ENCODE results near the gene TREH.

DNA sequence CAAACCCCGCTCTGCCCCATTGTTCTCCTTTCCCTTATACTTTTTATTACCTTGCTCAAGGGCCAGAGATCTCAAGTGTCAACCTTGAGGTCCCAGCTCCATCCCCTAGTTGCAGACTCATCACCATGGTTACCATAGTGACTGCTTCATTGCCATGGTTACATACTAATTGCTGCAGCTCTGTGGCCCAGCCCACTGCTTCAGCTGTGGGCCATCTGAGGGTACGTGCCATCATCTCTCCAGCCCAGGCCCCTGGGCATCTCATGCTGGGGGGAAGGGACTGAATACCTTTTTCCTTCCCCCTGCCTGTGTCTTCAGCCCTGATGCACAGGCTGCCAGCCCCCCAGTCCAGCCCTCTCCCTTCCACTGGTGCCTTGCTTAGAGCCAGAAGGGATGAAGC, 22.2 kb downstream of the TREH start:
- no peak for TF ChIP-seq SAP30 (IDR thresholded peaks at IDR 0.05; ENCODE audit: insufficient read depth, insufficient replicate concordance, low read length)
- TF ChIP-seq SP1 (IDR thresholded peaks at IDR 0.05; ENCODE audit: low read depth, low read length): no peak
- TF ChIP-seq, protein P1, sequence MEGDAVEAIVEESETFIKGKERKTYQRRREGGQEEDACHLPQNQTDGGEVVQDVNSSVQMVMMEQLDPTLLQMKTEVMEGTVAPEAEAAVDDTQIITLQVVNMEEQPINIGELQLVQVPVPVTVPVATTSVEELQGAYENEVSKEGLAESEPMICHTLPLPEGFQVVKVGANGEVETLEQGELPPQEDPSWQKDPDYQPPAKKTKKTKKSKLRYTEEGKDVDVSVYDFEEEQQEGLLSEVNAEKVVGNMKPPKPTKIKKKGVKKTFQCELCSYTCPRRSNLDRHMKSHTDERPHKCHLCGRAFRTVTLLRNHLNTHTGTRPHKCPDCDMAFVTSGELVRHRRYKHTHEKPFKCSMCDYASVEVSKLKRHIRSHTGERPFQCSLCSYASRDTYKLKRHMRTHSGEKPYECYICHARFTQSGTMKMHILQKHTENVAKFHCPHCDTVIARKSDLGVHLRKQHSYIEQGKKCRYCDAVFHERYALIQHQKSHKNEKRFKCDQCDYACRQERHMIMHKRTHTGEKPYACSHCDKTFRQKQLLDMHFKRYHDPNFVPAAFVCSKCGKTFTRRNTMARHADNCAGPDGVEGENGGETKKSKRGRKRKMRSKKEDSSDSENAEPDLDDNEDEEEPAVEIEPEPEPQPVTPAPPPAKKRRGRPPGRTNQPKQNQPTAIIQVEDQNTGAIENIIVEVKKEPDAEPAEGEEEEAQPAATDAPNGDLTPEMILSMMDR (IDR thresholded peaks at IDR 0.05; ENCODE audit: control extremely low read depth in 1 of 3, insufficient read depth in 1 of 3, low read depth in 1 of 3, low read length in 3 of 3): no peak
- no peak for TF ChIP-seq EZH2 (IDR thresholded peaks at IDR 0.05; ENCODE audit: low read depth, low read length, severe bottlenecking)
- no peak for TF ChIP-seq HDAC2 (IDR thresholded peaks at IDR 0.05; ENCODE audit: borderline replicate concordance in 1 of 2, low read depth in 2 of 2, low read length in 2 of 2)
- TF ChIP-seq BCL11A (IDR thresholded peaks at IDR 0.05; ENCODE audit: low read depth in 2 of 2, low read length in 2 of 2): no peak
- TF ChIP-seq POLR2A (IDR thresholded peaks at IDR 0.05; ENCODE audit: control extremely low read depth in 1 of 2, low read depth in 2 of 2, low read length in 2 of 2): no peak
- TF ChIP-seq CTBP2 (IDR thresholded peaks at IDR 0.05; ENCODE audit: borderline replicate concordance, insufficient read depth, insufficient read length, low read length): no peak
- no peak for TF ChIP-seq EGR1 (IDR thresholded peaks at IDR 0.05; ENCODE audit: borderline replicate concordance, low read depth, low read length)
- TF ChIP-seq, protein P2, sequence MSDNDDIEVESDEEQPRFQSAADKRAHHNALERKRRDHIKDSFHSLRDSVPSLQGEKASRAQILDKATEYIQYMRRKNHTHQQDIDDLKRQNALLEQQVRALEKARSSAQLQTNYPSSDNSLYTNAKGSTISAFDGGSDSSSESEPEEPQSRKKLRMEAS (IDR thresholded peaks at IDR 0.05): no peak
- TF ChIP-seq BACH1 (IDR thresholded peaks at IDR 0.05; ENCODE audit: low read length): no peak
